Activated T-helper 1 cell treated with anti-CD3 and anti-CD28 coated beads, Interleukin-12 subunit alpha, Interleukin-12 subunit beta, Interleukin-2, Interleukin-4 antibody, amounts not matched to agents 30 ng/mL and 10 ng/mL and 1 ng/mL, durations not matched to agents 14 hours and 24 hours and 36 hours (primary cell): ENCODE measurements around the gene URI1. TPM values are rescaled to one million over a fixed set of nuclear protein-coding genes. Genes with fewer than 3 reads are reported as not detected.
A peak's percentile ranks its signal among the peaks of the same experiment; 100 is the strongest.
"Not testable (repeated sequence)": the region's sequence is repeated elsewhere in the genome, so short reads cannot be mapped to it uniquely, and the experiment has no call there.

Experiments used
- DNase-seq: peaks from one replicate; pipeline ENCODE4 v3.0.0; 2021; ENCODE audit warnings: low spot score
- H3K27ac Mint-ChIP-seq: one replicate; pipeline ENCODE4 v1.8.0; 2021; ENCODE audit warnings: mild to moderate bottlenecking, mixed read lengths
- H3K27me3 Mint-ChIP-seq: one replicate; pipeline ENCODE4 v1.8.0; 2022; ENCODE audit warnings: mild to moderate bottlenecking, moderate library complexity, mixed read lengths; ENCODE audit not compliant: insufficient read depth
- H3K36me3 Mint-ChIP-seq: one replicate; pipeline ENCODE4 v1.8.0; 2021; ENCODE audit warnings: low read depth, mixed read lengths
- H3K4me1 Mint-ChIP-seq: one replicate; pipeline ENCODE4 v1.8.0; 2021; ENCODE audit warnings: low read depth, mixed read lengths
- H3K4me3 Mint-ChIP-seq: one replicate; pipeline ENCODE4 v1.8.0; 2021; ENCODE audit warnings: mild to moderate bottlenecking, moderate library complexity, mixed read lengths
- H3K9me3 Mint-ChIP-seq: one replicate; pipeline ENCODE4 v1.8.0; 2021; ENCODE audit warnings: mixed read lengths
- intact Hi-C: fragments of 100-400 bp; cut with micrococcal nuclease; formaldehyde crosslinking; loops from one replicate; pipeline ENCODE4 v1.15.1; 2024
- total RNA-seq: library from RNA; stranded (reverse); gene quantifications from 2 replicates; pipeline ENCODE4 v1.2.3, GENCODE V29; 2022

The URI1 gene
- 62.9 and 67.6 TPM in 2 replicates for total RNA-seq

- intact Hi-C loops, result loop anchor here (1.0 to 10.0 kb wide), 8 partner anchors 65 to 1273 kb away; partner anchors contain the start of genes C19orf12, CCNE1, PLEKHF1 and POP4
- Mint-ChIP-seq H3K27me3 (peaks cover 2% of the 10 kb centered on the region), H3K36me3 (peaks cover 12% of the 10 kb centered on the region), H3K27ac (peak within 1 kb of the TSS; percentile 96), H3K4me1 (peaks cover 48% of the 10 kb centered on the region), H3K4me3 (peak within 1 kb of the TSS; percentile 97), H3K9me3 (peaks cover 9% of the 10 kb centered on the region)
- DNase-seq, result peak; percentile 93
These were observed at the start of gene URI1 for GRCh38 chr19:29941828-29942403. Gene URI1, plus strand, starts transcription at chr19:29942239. Its CDS starts 309 bp downstream, at chr19:29942548.

- H3K9me3 Mint-ChIP-seq, result peaks cover 4% of the 10 kb centered on the region
- DNase-seq, result no peak
- no peaks in the 10 kb centered on the region for H3K4me1 Mint-ChIP-seq
- no peak overlapping the region for H3K4me3 Mint-ChIP-seq
- H3K36me3 Mint-ChIP-seq, result no peaks in the 10 kb centered on the region
- H3K27ac Mint-ChIP-seq, result no peak overlapping the region
- intact Hi-C loops, result no loop called here
- peaks cover 2% of the 10 kb centered on the region for H3K27me3 Mint-ChIP-seq
These were observed 48.3 kb upstream of the URI1 start for GRCh38 chr19:29893606-29894284.

- peaks cover 2% of the 10 kb centered on the region for H3K27me3 Mint-ChIP-seq
These were observed 45.2 kb upstream of the URI1 start for GRCh38 chr19:29896802-29897201.

GRCh38 chr19:29897466-29897865 is 44.6 kb upstream of the URI1 start:
- no peak overlapping the region for H3K27ac Mint-ChIP-seq
- H3K27me3 Mint-ChIP-seq, result peaks cover 2% of the 10 kb centered on the region
- intact Hi-C loops, result no loop called here
- no peak for DNase-seq
- H3K4me1 Mint-ChIP-seq, result no peaks in the 10 kb centered on the region
- no peak overlapping the region for H3K4me3 Mint-ChIP-seq
- H3K36me3 Mint-ChIP-seq, result no peaks in the 10 kb centered on the region
- H3K9me3 Mint-ChIP-seq, result no peaks in the 10 kb centered on the region

More at GRCh38 chr19:29896802-29897201, 45.2 kb upstream of the URI1 start:
- intact Hi-C loops, result no loop called here
- no peak overlapping the region for H3K27ac Mint-ChIP-seq
- no peak for DNase-seq
- no peak overlapping the region for H3K4me3 Mint-ChIP-seq
- no peaks in the 10 kb centered on the region for H3K9me3 Mint-ChIP-seq
- H3K36me3 Mint-ChIP-seq, result no peaks in the 10 kb centered on the region
- no peaks in the 10 kb centered on the region for H3K4me1 Mint-ChIP-seq

GRCh38 chr19:29904017-29904416 is 38.0 kb upstream of the URI1 start:
- H3K4me3 Mint-ChIP-seq, result no peak overlapping the region
- intact Hi-C loops, result no loop called here
- H3K27ac Mint-ChIP-seq, result no peak overlapping the region
- no peaks in the 10 kb centered on the region for H3K4me1 Mint-ChIP-seq
- H3K27me3 Mint-ChIP-seq, result no peaks in the 10 kb centered on the region
- DNase-seq, result no peak
- H3K9me3 Mint-ChIP-seq, result no peaks in the 10 kb centered on the region
- no peaks in the 10 kb centered on the region for H3K36me3 Mint-ChIP-seq

GRCh38 chr19:29908963-29909944 is 32.8 kb upstream of the URI1 start:
- DNase-seq, result no peak
- Mint-ChIP-seq H3K4me1 (no peaks in the 10 kb centered on the region), H3K27me3 (peaks cover 4% of the 10 kb centered on the region), H3K36me3 (no peaks in the 10 kb centered on the region), H3K4me3 (no peak overlapping the region), H3K9me3 (no peaks in the 10 kb centered on the region), H3K27ac (no peak overlapping the region)
- intact Hi-C loops, result no loop called here

GRCh38 chr19:29914933-29915332 is 27.1 kb upstream of the URI1 start:
- no peaks in the 10 kb centered on the region for H3K36me3 Mint-ChIP-seq
- H3K4me3 Mint-ChIP-seq, result no peak overlapping the region
- no peak for DNase-seq
- intact Hi-C loops, result no loop called here
- H3K27ac Mint-ChIP-seq, result no peak overlapping the region
- H3K9me3 Mint-ChIP-seq, result no peaks in the 10 kb centered on the region
- H3K4me1 Mint-ChIP-seq, result no peaks in the 10 kb centered on the region
- H3K27me3 Mint-ChIP-seq, result peaks cover 14% of the 10 kb centered on the region

GRCh38 chr19:29915832-29916231 is 26.2 kb upstream of the URI1 start:
- H3K27ac Mint-ChIP-seq, intact Hi-C loops, H3K4me1 Mint-ChIP-seq, H3K9me3 Mint-ChIP-seq, H3K4me3 Mint-ChIP-seq, DNase-seq, H3K36me3 Mint-ChIP-seq: not testable (repeated sequence)
- H3K27me3 Mint-ChIP-seq, result peaks cover 12% of the 10 kb centered on the region

GRCh38 chr19:29917911-29918310 is 24.1 kb upstream of the URI1 start:
- DNase-seq, result no peak
- Mint-ChIP-seq H3K4me3 (no peak overlapping the region), H3K27me3 (peaks cover 11% of the 10 kb centered on the region), H3K27ac (no peak overlapping the region), H3K9me3 (no peaks in the 10 kb centered on the region), H3K4me1 (no peaks in the 10 kb centered on the region), H3K36me3 (no peaks in the 10 kb centered on the region)
- intact Hi-C loops, result no loop called here

GRCh38 chr19:29918891-29919290 is 23.1 kb upstream of the URI1 start:
- H3K27ac Mint-ChIP-seq, result no peak overlapping the region
- H3K27me3 Mint-ChIP-seq, result peaks cover 11% of the 10 kb centered on the region
- no peaks in the 10 kb centered on the region for H3K36me3 Mint-ChIP-seq
- H3K4me3 Mint-ChIP-seq, result no peak overlapping the region
- intact Hi-C loops, result no loop called here
- H3K9me3 Mint-ChIP-seq, result no peaks in the 10 kb centered on the region
- H3K4me1 Mint-ChIP-seq, result no peaks in the 10 kb centered on the region
- no peak for DNase-seq

GRCh38 chr19:29922972-29923371 is 19.1 kb upstream of the URI1 start:
- intact Hi-C loops, result no loop called here
- no peak overlapping the region for H3K4me3 Mint-ChIP-seq
- DNase-seq, result no peak
- H3K36me3 Mint-ChIP-seq, result no peaks in the 10 kb centered on the region
- H3K27me3 Mint-ChIP-seq, result peaks cover 7% of the 10 kb centered on the region
- no peak overlapping the region for H3K27ac Mint-ChIP-seq
- H3K4me1 Mint-ChIP-seq, result no peaks in the 10 kb centered on the region
- no peaks in the 10 kb centered on the region for H3K9me3 Mint-ChIP-seq

- H3K27me3 Mint-ChIP-seq, result peaks cover 7% of the 10 kb centered on the region
- DNase-seq, result no peak
- intact Hi-C loops, result no loop called here
- peaks cover 5% of the 10 kb centered on the region for H3K4me1 Mint-ChIP-seq
- no peaks in the 10 kb centered on the region for H3K9me3 Mint-ChIP-seq
- no peaks in the 10 kb centered on the region for H3K36me3 Mint-ChIP-seq
- no peak overlapping the region for H3K27ac Mint-ChIP-seq
- no peak overlapping the region for H3K4me3 Mint-ChIP-seq
These were observed 18.4 kb upstream of the URI1 start for GRCh38 chr19:29923653-29924052.

GRCh38 chr19:29926031-29926430 is 16.0 kb upstream of the URI1 start:
- intact Hi-C loops, result no loop called here
- Mint-ChIP-seq H3K4me3 (no peak overlapping the region), H3K36me3 (no peaks in the 10 kb centered on the region), H3K27me3 (peaks cover 9% of the 10 kb centered on the region), H3K9me3 (no peaks in the 10 kb centered on the region), H3K27ac (no peak overlapping the region), H3K4me1 (peaks cover 6% of the 10 kb centered on the region)
- no peak for DNase-seq
